Measurements from ENCODE around the gene GALNT17. TPM values are rescaled to one million over a fixed set of nuclear protein-coding genes. Genes with fewer than 3 reads are reported as not detected.

The GALNT17 gene
- total RNA-seq, 2 experiments from 2014 or later = not detected

DNA sequence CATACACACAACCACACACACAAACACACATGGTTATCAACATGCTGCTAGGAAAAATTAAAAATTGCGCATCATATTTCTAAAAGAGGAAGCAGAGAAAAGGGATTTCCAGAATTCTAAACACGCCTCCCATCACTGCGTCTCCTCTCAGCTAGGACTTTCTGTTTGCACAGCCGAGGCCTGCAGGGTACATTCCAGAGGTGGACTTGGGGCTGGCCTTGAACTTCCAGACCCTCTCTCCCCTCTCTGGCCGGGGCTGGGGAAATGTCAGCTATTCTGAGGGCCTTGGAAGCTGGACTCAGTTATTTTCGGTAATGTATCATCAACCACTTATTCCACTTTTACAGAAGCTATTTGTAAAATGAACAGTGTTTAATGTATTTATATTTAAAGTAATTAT is 168.7 kb downstream of the GALNT17 start:
- H3K36me3 ChIP-seq (ENCODE audit: insufficient read depth, low read length) = no peaks in the 10 kb centered on the region
- no peaks in the 10 kb centered on the region for H3K27me3 ChIP-seq (ENCODE audit: control insufficient read depth in 1 of 2, insufficient read depth in 2 of 2, low read length in 2 of 2)
- H3K4me1 ChIP-seq (ENCODE audit: insufficient read depth, low read length) = no peaks in the 10 kb centered on the region
- Mint-ChIP-seq H3K27ac (no peak overlapping the region), H3K36me3 (ENCODE audit: low read depth) (no peaks in the 10 kb centered on the region), H3K27me3 (no peaks in the 10 kb centered on the region), H3K9me3 (peaks cover 6% of the 10 kb centered on the region), H3K4me1 (ENCODE audit: low read depth) (no peaks in the 10 kb centered on the region), H3K4me3 (no peak overlapping the region)
- POLR2A ChIA-PET = no interaction called here
- TF ChIP-seq CTCF (IDR thresholded peaks at IDR 0.05) = no peak
- DNase-seq (no peak), ATAC-seq (ENCODE audit: poor library complexity) (no peak)
- H3K9me3 ChIP-seq (ENCODE audit: control insufficient read depth in 1 of 2, insufficient read depth in 1 of 2, low read length in 2 of 2) = no peaks in the 10 kb centered on the region
- H3K4me3 ChIP-seq (ENCODE audit: low read length) = no peak overlapping the region
- CTCF ChIA-PET = no interaction called here
- intact Hi-C loops (cut with DNase I, micrococcal nuclease) = no loop called here
- no peak overlapping the region for H3K27ac ChIP-seq (ENCODE audit: low read depth in 1 of 2, low read length in 2 of 2)

GRCh38 chr7:71301167-71301566 is 169.2 kb downstream of the GALNT17 start:
- Mint-ChIP-seq H3K27ac (no peak overlapping the region), H3K36me3 (ENCODE audit: low read depth) (no peaks in the 10 kb centered on the region), H3K27me3 (no peaks in the 10 kb centered on the region), H3K9me3 (peaks cover 4% of the 10 kb centered on the region), H3K4me1 (ENCODE audit: low read depth) (no peaks in the 10 kb centered on the region), H3K4me3 (no peak overlapping the region)
- no peaks in the 10 kb centered on the region for H3K36me3 ChIP-seq (ENCODE audit: insufficient read depth, low read length)
- H3K27ac ChIP-seq (ENCODE audit: low read depth in 1 of 2, low read length in 2 of 2) = no peak overlapping the region
- intact Hi-C loops (cut with DNase I, micrococcal nuclease) = no loop called here
- ChIA-PET CTCF (no interaction called here), POLR2A (no interaction called here)
- no peaks in the 10 kb centered on the region for H3K4me1 ChIP-seq (ENCODE audit: insufficient read depth, low read length)
- no peak overlapping the region for H3K4me3 ChIP-seq (ENCODE audit: low read length)
- TF ChIP-seq CTCF (IDR thresholded peaks at IDR 0.05) = no peak
- H3K27me3 ChIP-seq (ENCODE audit: control insufficient read depth in 1 of 2, insufficient read depth in 2 of 2, low read length in 2 of 2) = no peaks in the 10 kb centered on the region
- ATAC-seq (ENCODE audit: poor library complexity) = no peak
- DNase-seq = no peak
- no peaks in the 10 kb centered on the region for H3K9me3 ChIP-seq (ENCODE audit: control insufficient read depth in 1 of 2, insufficient read depth in 1 of 2, low read length in 2 of 2)

DNA sequence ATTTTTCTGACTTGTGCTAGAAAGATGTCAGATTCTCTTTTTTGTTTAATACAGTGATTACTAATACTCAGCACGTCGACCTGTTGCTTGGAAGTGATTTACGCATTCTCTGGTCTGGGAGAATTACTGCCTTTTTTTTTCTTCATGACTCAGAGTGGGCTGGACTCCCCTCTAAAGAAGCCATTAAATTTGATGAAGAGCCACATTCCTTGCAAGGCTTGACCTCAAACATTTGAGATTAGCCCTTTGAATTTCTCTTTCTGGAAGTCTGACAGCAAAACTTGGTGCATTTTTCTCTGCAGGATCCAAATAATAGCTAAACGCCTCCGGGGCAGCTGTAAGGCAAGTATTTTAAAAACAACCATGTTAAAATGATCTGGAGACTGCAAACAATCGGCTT is 171.6 kb downstream of the GALNT17 start:
- Mint-ChIP-seq H3K27ac (no peak overlapping the region), H3K9me3 (peaks cover 7% of the 10 kb centered on the region), H3K36me3 (ENCODE audit: low read depth) (no peaks in the 10 kb centered on the region), H3K27me3 (no peaks in the 10 kb centered on the region), H3K4me3 (no peak overlapping the region), H3K4me1 (ENCODE audit: low read depth) (no peaks in the 10 kb centered on the region)
- no peak for TF ChIP-seq CTCF (IDR thresholded peaks at IDR 0.05)
- H3K4me3 ChIP-seq (ENCODE audit: low read length) = no peak overlapping the region
- H3K27me3 ChIP-seq (ENCODE audit: control insufficient read depth in 1 of 2, insufficient read depth in 2 of 2, low read length in 2 of 2) = no peaks in the 10 kb centered on the region
- H3K27ac ChIP-seq (ENCODE audit: low read depth in 1 of 2, low read length in 2 of 2) = no peak overlapping the region
- H3K4me1 ChIP-seq (ENCODE audit: insufficient read depth, low read length) = no peaks in the 10 kb centered on the region
- intact Hi-C loops (cut with DNase I, micrococcal nuclease) = no loop called here
- ChIA-PET CTCF (no interaction called here), POLR2A (no interaction called here)
- peaks cover 0 to 3% of the 10 kb centered on the region in 2 experiments for H3K9me3 ChIP-seq (ENCODE audit: control insufficient read depth in 1 of 2, insufficient read depth in 1 of 2, low read length in 2 of 2)
- no peak for ATAC-seq (ENCODE audit: poor library complexity)
- DNase-seq = no peak
- no peaks in the 10 kb centered on the region for H3K36me3 ChIP-seq (ENCODE audit: insufficient read depth, low read length)
